Left renal pelvis (tissue), 4 donors: ENCODE measurements around the gene NMUR1. TPM values are rescaled to one million over a fixed set of nuclear protein-coding genes. Genes with fewer than 3 reads are reported as not detected.

Experiments used
- DNase-seq, 4 donors: peaks; one replicate each; pipeline ENCODE4 v3.0.0-alpha.2; 2013; ENCODE audit warnings: low read depth in 4 of 4, low spot score in 3 of 4
- polyA plus RNA-seq, 4 donors: library from polyadenylated mRNA; unstranded; fragments of 120-200 nt; gene quantifications; one replicate each; pipeline ENCODE4 v1.2.1, GENCODE V29; 2013; ENCODE audit not compliant: insufficient read length in 4 of 4

Gene NMUR1
- polyA plus RNA-seq, 4 donors = 0.47 to 0.91 (median 0.69) TPM

GRCh38 chr2:231527955-231528635 is 2.1 kb downstream of the NMUR1 start:
- no peak for DNase-seq

- no peak for DNase-seq
Measured at GRCh38 chr2:231527091-231527395, 3.2 kb downstream of the NMUR1 start.

- no peak for DNase-seq
Measured at GRCh38 chr2:231526341-231527090, 3.7 kb downstream of the NMUR1 start.

DNA sequence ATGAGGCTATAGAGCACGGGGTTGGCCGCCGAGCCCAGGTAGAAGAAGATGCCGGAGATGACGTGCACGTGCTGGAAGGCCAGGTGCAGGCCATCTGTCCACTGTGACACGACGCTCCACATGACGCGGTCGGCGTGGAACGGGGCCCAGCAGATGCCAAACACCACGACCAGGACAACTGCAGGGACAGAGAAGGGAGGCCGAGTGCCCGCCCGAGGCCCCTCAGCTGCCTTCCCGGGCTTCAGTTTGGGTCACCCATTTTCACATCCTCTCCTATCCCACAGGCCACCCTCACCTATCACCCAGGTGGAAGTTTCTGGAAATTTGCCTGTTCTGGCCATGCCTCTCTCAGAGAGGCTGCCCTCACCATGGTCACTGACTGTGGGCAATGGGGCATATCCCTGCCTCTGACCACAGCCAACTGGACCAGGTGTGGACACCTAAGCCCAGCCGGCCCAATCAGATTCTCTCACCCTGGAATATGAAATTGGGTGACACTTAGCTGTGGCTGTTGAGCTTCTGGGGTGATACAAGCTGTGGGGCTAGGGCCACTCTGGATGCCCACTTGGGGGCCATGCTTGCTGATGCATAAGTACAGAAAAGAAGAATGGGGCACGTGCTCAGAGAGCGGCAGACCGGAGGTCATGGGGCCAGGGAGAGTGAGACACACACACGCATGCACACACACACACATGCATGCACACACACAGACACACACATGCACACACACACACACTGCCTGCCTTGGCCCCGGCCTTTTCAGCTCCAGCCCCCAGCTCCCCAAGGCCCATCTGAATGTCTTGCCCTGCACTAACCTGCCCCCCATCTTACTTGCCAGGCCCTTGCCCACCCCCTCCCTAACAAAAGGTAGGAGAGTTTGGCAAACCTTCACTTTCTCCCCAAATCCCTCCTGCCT is 4.7 kb downstream of the NMUR1 start:
- DNase-seq = no peak

GRCh38 chr2:231524477-231525247 is 5.6 kb downstream of the NMUR1 start:
- no peak for DNase-seq

GRCh38 chr2:231523451-231524285 is 6.6 kb downstream of the NMUR1 start:
- no peak for DNase-seq

DNA sequence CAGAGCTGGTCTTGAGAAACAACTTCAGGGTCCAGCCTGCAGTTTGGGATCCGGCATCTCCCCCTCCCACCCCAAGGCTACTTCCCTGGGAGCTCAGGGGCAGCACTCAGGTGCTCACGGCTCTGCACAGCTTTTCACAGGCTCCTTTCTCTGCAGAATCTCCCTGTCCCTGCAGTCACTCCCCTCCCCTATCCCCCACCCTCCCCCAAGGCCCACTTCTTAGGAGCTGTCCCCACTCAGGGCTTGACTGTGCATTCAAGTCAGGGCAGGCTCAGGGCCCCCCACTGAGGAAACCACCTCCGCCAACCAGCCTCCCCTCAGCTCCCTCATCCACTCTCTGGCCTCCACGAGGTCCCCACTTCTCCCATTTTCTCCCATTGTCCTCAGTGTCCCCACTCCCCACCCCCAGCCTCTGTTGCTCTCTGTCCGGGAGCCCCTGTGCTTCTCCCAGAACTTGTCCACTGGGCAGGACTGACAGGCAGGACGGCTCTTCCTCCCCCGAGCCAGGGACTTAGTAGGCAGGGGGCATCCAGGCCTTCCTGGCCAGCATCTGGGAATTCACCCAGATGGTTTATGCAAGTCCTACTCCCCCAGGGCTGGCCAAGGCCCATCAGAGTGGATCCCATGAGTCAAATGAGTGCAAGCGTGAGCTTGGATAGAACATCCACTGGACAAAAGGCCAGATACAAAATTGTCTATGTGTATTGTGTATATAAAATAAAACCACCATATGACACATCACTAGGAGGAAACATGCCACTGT is 7.6 kb downstream of the NMUR1 start:
- no peak for DNase-seq

DNA sequence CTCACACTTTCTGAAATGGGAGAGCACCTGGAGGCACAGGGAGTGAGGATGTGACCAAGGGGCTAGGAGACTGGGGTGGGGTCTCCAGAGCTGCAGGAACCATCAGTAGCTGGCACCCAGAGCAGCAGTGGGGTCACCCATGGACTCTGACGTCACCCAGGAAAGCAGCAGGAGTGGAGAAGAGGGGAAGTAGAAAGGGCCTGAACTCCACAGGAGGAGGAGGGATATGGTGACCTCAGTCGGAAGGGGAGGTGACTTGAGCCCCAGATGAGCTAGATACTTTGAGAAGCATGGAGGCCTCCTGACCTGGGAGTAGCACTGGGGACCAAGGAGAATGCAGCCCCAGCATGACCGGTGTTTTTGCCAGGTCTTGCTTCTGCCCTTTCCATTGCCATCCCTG is 8.8 kb downstream of the NMUR1 start:
- no peak for DNase-seq

GRCh38 chr2:231519975-231520555 is 10.2 kb downstream of the NMUR1 start:
- DNase-seq = no peak

DNA sequence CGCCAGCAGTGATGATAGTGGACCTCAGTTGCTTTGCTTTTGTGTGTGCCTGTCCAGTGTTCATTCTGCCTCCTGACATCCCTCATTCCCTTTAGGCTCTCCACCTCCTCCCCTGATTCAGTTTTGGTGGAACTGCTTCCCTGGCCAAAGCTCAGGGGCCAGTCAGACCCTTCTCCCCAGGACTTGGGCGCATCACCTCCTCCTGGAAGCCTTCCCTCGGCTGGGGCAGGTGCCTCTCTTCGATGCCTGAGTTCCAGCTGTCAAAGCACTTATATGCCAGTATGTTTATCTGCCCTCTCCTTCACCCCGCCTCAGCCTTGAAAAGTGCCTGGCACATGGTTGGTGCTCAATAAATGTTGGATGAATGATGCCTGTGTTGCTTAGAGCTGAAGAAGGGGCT is 11.5 kb downstream of the NMUR1 start:
- no peak for DNase-seq

DNA sequence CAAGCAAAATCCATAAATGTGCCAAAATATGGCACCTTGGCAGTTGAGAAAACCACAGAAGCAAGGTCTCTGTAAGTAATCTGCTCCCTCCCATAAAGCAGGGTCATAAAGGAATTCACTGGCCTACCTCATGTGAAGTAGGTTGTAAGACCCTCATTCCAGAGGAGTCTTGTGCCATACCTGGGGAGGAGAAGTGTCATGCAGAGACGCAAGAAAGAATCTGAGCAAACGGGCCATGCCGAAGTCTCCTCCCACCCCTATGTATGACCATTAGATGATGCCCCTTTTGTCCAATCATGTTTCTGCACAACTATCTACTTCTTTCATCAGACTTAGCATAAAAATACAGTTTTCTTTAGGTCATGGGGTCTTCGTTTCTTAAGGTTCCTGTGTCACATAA is 14.6 kb downstream of the NMUR1 start:
- no peak for DNase-seq

GRCh38 chr2:231514951-231515297 is 15.3 kb downstream of the NMUR1 start:
- DNase-seq = no peak

DNA sequence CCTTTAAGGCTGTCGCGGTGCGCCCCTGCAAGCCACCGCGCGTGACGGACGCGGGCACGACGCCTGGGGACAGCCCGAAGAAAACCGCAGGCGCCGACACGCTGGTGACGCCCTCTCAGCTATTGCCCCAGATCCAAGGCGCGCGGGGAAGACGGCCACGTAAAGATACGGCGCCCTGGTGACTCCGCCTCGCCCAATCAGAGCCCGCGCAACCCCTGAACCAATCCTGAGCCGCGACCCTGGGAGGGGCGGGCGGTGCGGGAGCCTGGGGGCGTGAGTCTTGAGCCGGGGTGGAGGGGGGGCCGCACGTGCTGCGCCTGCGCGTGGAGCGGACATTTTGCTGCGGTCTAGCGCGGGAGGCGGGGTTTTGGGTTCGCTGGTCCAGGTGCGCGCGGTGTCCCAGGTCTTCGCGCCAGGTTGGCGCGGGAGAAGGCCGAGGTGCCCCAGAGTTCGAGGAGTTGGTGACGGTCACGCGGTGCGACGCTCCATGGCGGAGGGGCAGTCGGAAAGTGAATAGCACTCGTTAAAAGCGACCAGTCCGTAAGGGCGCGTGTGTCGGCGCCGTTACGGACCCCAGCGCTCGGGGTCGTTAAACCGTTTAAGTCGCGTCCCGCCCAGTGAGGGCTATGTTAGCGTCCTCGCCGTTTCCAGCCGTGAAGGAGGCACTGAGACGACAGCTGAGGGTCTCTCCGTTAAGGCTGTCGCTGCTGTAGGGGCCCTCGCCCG is 15.9 kb downstream of the NMUR1 start:
- peak; percentile 85 to 93 (median 92) for DNase-seq

DNA sequence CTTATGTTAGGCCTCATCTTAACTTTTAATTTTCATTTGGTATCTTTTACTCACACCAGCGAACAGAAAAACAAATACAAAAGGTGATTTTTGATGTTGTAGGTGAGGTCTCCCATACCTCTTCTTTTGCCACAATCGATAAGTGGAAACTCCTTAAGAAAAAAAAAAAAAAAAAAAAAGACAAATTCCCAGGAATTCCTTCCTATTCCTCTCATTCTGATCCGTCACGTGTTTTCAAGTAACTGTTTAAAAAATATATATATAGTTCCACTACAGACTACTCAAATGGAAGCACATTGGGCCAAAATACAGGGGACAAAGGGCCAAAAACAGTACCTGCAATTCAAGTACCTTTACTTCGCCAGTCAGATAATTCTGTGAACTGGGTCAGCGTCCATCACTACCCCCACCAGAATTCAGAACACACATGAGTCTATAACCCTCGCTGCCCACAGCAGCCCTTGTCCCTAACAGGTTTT is 16.5 kb downstream of the NMUR1 start:
- no peak for DNase-seq

DNA sequence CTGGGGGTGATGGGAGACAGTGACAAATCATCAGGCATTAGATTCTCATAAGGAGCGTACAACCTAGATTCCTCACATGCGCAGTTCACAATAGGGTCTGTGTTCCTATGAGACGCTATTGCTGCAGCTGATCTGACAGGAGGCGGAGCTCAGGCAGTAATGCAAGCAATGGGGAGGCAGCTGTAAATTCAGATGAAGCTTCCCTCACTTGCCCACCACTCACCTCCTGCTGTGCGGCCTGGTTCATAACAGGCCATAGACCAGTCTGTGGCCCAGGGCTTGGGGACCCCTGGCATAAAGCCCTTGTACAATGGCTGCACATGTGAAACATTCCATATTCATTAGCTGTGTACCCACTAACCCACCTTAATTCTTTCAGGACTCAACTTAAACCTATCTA is 18.0 kb downstream of the NMUR1 start:
- DNase-seq = no peak

- no peak for DNase-seq
Measured at GRCh38 chr2:231503766-231504165, 26.5 kb downstream of the NMUR1 start.

DNA sequence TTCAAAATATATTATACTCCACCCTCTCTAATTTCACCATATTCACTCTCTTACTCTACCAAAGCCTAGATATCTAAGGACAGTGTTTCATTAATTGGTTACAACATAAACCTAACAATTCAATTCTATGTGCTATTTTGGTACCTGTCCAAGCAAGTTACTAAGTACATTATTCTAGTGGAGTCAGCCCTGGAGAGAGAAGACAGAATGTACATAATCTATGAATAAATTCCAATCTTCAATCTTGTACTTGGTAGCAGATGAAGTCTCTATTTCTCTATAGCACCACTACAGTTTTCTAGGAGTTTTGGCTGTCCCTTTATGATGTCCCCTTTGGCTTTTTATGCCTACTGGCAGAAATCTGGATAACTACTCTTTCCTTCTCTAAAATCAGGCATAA is 27.6 kb downstream of the NMUR1 start:
- no peak for DNase-seq

DNA sequence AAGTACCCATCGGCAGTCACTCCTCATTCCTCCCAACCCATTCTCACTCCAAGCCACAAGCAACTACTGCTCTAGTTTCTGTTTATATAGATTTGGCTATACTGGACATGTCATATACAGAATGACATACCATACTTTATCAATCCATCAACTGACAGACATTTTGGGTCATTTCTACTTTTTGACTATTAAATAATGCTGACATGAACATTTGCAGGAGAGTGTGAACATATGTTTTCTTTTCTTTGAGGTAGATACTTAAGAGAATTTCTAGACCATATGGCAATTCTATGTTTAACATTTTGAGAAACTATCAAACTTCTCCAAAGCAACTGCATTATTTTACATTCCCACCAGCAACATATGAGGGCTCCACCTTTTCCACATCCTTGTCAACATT is 32.6 kb downstream of the NMUR1 start:
- DNase-seq = no peak
